Measurements from ENCODE around the gene PDE6B.

DNA sequence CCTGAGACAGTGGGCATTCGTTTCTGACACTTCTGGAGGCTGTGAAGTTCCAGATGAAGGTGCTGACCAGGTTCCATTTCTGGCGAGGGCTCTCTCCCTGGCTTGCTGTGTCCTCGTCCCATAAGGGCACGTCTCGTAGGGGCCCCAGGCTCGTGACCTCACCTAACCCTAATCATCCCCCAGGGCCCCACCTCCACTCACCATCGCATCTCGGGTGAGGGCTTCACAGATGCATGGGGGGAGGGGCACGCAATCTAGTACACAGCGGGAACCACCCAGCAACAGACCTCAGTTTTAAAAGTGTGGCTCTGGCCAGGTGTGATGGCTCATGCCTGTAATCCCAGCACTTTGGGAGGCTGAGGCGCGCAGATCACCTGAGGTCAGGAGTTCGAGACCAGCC, 22.1 kb downstream of the PDE6B start:
- TF ChIP-seq EHMT2 (IDR thresholded peaks at IDR 0.05; ENCODE audit: low read depth) (no peak), RCOR1 (IDR thresholded peaks at IDR 0.05; ENCODE audit: low read depth, low read length) (no peak), ZC3H11A (IDR thresholded peaks at IDR 0.05) (no peak), POLR2A (IDR thresholded peaks at IDR 0.05; ENCODE audit: low read length) (no peak), RAD21 (conservative IDR thresholded peaks at IDR 0.05 in 1 of 2, IDR thresholded peaks at IDR 0.05 in 1 of 2) (no peak)
- TF ChIP-seq, protein P1, sequence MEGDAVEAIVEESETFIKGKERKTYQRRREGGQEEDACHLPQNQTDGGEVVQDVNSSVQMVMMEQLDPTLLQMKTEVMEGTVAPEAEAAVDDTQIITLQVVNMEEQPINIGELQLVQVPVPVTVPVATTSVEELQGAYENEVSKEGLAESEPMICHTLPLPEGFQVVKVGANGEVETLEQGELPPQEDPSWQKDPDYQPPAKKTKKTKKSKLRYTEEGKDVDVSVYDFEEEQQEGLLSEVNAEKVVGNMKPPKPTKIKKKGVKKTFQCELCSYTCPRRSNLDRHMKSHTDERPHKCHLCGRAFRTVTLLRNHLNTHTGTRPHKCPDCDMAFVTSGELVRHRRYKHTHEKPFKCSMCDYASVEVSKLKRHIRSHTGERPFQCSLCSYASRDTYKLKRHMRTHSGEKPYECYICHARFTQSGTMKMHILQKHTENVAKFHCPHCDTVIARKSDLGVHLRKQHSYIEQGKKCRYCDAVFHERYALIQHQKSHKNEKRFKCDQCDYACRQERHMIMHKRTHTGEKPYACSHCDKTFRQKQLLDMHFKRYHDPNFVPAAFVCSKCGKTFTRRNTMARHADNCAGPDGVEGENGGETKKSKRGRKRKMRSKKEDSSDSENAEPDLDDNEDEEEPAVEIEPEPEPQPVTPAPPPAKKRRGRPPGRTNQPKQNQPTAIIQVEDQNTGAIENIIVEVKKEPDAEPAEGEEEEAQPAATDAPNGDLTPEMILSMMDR (IDR thresholded peaks at IDR 0.05) = no peak
